Measurements from ENCODE around the gene TMCC3.

- TF ChIP-seq, protein P1, sequence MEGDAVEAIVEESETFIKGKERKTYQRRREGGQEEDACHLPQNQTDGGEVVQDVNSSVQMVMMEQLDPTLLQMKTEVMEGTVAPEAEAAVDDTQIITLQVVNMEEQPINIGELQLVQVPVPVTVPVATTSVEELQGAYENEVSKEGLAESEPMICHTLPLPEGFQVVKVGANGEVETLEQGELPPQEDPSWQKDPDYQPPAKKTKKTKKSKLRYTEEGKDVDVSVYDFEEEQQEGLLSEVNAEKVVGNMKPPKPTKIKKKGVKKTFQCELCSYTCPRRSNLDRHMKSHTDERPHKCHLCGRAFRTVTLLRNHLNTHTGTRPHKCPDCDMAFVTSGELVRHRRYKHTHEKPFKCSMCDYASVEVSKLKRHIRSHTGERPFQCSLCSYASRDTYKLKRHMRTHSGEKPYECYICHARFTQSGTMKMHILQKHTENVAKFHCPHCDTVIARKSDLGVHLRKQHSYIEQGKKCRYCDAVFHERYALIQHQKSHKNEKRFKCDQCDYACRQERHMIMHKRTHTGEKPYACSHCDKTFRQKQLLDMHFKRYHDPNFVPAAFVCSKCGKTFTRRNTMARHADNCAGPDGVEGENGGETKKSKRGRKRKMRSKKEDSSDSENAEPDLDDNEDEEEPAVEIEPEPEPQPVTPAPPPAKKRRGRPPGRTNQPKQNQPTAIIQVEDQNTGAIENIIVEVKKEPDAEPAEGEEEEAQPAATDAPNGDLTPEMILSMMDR (IDR thresholded peaks at IDR 0.05 in 2 of 3, conservative IDR thresholded peaks at IDR 0.05 in 1 of 3; ENCODE audit: insufficient read depth in 2 of 3, low read depth in 1 of 3, low read length in 3 of 3), result no peak
- TF ChIP-seq, protein P2, sequence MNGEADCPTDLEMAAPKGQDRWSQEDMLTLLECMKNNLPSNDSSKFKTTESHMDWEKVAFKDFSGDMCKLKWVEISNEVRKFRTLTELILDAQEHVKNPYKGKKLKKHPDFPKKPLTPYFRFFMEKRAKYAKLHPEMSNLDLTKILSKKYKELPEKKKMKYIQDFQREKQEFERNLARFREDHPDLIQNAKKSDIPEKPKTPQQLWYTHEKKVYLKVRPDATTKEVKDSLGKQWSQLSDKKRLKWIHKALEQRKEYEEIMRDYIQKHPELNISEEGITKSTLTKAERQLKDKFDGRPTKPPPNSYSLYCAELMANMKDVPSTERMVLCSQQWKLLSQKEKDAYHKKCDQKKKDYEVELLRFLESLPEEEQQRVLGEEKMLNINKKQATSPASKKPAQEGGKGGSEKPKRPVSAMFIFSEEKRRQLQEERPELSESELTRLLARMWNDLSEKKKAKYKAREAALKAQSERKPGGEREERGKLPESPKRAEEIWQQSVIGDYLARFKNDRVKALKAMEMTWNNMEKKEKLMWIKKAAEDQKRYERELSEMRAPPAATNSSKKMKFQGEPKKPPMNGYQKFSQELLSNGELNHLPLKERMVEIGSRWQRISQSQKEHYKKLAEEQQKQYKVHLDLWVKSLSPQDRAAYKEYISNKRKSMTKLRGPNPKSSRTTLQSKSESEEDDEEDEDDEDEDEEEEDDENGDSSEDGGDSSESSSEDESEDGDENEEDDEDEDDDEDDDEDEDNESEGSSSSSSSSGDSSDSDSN (IDR thresholded peaks at IDR 0.05; ENCODE audit: borderline replicate concordance in 1 of 2, low read depth in 2 of 2, low read length in 2 of 2), result no peak
- TF ChIP-seq EHMT2 (IDR thresholded peaks at IDR 0.05) (no peak), ZNF224 (CRISPR knock-in tag; IDR thresholded peaks at IDR 0.05) (no peak), ELF4 (CRISPR knock-in tag; IDR thresholded peaks at IDR 0.05) (no peak), MGA (IDR thresholded peaks at IDR 0.05) (no peak)
Observed at GRCh38 chr12:94551810-94552209, 98.5 kb downstream of the TMCC3 start.

All from K562 (cell line).